C4-2B (cell line): ENCODE data around the gene ZC3H10.

Source experiments
- H3K27ac ChIP-seq: fragments of 450-650 bp; 2 replicates; pipeline ENCODE4 v1.5.1; 2017
- ZFX ChIP-seq: fragments of 450-650 bp; IDR thresholded peaks from 2 replicates; pipeline ENCODE4 v1.6.1; 2017
- TF ChIP-seq, protein P1 (sequence below): fragments of 450-650 bp; conservative IDR thresholded peaks from 2 replicates; pipeline ENCODE4 v1.5.1; 2017; ENCODE audit warnings: mild to moderate bottlenecking

Gene ZC3H10

DNA sequence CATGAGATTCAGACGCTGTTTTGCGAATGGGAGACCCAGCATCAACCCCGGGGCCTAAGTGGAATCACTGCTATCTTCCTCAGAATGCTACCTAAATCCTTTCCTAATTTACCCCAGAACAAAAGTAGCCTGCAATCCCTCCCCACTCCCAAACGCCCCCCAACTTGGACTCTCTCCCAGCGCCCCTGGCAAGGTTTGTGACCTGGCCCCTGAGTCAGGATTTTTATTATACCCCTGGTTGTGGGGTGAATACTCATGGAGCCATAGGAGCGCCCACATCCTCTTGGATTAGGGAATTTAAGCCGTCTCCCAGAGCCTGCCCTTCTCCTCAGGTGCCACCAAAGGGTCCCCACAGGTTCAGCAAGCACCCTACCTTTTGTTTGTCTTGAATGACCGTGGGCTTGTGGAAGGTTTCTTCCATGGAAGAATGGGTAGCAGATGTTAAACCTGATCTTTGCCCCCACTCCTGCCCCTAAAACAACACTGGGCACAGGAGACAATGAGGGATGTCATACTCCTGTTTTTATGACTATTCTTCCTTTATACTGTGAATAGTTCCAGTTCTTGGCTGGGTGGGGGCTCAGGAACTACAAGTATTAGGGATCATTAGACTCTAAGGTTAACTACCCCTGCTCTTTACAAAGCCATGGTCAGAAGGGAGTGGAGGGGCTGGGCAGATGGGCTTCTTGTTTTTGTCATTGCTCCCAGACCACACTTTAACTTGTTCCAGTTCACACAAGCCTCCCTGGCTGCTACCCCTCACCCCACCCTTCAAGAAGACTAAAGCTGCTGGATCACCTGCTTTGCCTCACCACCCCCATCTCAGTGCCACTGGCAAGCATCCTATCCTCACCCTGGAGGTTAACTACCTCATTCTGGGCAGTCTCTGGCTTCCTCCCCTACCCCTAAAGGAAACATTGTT, 35.0 kb downstream of the ZC3H10 start:
- TF ChIP-seq, protein P1, sequence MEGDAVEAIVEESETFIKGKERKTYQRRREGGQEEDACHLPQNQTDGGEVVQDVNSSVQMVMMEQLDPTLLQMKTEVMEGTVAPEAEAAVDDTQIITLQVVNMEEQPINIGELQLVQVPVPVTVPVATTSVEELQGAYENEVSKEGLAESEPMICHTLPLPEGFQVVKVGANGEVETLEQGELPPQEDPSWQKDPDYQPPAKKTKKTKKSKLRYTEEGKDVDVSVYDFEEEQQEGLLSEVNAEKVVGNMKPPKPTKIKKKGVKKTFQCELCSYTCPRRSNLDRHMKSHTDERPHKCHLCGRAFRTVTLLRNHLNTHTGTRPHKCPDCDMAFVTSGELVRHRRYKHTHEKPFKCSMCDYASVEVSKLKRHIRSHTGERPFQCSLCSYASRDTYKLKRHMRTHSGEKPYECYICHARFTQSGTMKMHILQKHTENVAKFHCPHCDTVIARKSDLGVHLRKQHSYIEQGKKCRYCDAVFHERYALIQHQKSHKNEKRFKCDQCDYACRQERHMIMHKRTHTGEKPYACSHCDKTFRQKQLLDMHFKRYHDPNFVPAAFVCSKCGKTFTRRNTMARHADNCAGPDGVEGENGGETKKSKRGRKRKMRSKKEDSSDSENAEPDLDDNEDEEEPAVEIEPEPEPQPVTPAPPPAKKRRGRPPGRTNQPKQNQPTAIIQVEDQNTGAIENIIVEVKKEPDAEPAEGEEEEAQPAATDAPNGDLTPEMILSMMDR = no peak
- no peak for TF ChIP-seq ZFX
- peak overlapping the region; percentile 79 for H3K27ac ChIP-seq

GRCh38 chr12:56153678-56154065, 35.6 kb downstream of the ZC3H10 start:
- no peak for TF ChIP-seq ZFX
- TF ChIP-seq, protein P1 = no peak
- H3K27ac ChIP-seq = no peak overlapping the region

DNA sequence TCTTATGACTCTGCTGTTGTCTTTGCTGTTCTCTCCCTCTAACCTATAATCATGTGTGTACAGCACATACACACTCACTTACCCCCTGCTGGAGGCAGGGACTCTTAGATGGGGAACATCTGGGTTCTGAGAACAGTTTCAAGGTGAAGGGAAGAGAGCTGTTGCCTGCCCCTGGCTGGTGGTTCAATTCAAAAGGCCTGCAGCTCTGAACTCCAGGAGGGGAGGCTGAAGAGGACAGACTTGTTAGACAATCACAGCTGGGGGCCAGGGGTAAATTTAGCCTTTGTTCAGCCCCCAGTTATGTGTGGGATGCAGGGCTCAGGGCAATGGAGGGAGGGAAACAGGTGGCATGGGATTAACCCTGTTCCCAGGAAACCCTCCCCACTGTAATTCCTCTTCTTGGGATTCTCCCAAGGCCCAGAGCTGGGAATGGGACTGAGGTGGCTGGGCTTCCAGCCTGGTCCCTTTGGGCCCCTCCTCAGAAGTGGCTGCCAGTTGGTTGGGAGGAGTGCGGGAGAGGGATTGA, 36.2 kb downstream of the ZC3H10 start:
- TF ChIP-seq ZFX = no peak
- TF ChIP-seq, protein P1 = no peak
- no peak overlapping the region for H3K27ac ChIP-seq

- no peak overlapping the region for H3K27ac ChIP-seq
- TF ChIP-seq, protein P1 = no peak
- TF ChIP-seq ZFX = no peak
Measured at GRCh38 chr12:56154818-56155217, 36.8 kb downstream of the ZC3H10 start.

- no peak for TF ChIP-seq ZFX
- TF ChIP-seq, protein P1 = no peak
- no peak overlapping the region for H3K27ac ChIP-seq
Measured at GRCh38 chr12:56155256-56155845, 37.3 kb downstream of the ZC3H10 start.

DNA sequence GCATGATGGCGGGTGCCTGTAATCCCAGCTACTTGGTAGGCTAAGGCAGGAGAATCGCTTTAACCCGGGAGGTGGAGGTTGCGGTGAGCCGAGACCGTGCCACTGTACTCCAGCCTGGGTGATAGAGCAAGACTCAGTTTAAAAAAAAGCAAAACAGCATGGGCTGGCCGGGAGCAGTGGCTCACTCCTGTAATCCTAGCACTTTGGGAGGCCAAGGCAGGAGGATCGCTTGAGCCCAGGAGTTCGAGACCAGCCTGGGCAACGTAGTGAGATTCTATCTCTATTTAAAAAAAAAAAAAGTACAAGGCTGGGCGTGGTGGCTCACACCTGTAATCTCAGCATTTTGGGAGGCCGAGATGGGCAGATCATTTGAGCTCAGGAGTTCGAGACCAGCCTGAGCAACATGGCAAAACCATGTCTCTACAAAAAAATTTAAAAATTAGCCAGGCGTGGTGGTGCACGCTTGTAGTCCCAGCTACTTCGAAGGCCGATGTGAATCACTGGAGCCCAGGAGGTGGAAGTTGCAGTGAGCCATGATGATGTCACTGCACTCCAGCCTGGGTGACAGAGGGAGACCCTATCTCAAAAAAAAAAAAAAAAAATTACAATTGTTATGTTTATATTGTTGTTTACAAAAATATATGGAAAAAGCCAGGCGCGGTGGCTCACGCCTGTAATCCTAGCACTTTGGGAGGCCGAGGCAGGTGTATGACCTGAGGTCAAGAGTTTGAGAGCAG, 38.6 kb downstream of the ZC3H10 start:
- H3K27ac ChIP-seq = peak overlapping the region; percentile 92

GRCh38 chr12:56157201-56158028, 39.3 kb downstream of the ZC3H10 start:
- H3K27ac ChIP-seq = peak overlapping the region; percentile 92
- TF ChIP-seq, protein P1 = no peak; the same call in 1 of the 2 replicates
- TF ChIP-seq ZFX = no peak
